Superior temporal gyrus (tissue), 1 donor: ENCODE data around the gene CDKN2AIPNL.

Experiments
- DNase-seq: peaks from one replicate; pipeline ENCODE4 v3.0.0-alpha.2; 2016; ENCODE audit errors: extremely low spot score

Gene CDKN2AIPNL

DNA sequence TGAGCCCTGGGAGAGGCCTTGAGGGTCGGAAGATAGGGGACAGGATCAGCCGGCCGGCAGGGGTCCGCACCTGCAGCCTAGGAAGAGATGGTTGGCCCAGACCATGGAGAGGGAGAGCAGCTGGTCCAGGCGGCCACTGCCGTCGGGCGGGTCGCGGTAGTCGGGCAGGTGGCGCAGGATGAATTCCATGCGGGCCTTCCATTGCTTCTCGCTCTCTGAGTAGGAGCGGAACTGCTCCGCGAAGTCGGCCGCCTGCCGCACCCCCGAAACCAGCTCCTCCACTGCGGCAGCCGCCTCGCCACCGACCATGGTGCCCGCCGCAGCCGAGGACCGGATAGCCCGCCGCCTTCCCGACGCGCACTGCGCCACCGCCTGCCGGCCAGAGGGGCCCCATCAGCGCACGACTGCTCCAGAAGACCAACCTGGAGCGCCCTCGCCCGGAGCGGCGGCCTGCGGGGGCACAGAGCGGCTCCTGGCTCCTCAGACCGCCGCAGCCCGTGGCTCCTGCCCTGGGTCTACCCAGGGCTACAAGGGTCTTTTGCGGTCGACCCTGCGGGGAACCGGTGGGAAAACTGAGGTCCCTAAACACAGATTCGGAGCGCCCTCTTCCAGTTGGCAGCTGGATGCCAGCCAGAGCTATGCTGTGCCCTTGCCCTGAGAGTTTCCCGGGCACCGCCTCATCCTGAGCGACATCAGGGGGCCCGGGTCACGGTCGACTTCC, at the start of gene CDKN2AIPNL:
CDKN2AIPNL (minus strand) TSS at position 336 of the 721 bp plus-strand sequence; CDS start at position 309, 27 bp downstream.
- peak; percentile 92 for DNase-seq

DNA sequence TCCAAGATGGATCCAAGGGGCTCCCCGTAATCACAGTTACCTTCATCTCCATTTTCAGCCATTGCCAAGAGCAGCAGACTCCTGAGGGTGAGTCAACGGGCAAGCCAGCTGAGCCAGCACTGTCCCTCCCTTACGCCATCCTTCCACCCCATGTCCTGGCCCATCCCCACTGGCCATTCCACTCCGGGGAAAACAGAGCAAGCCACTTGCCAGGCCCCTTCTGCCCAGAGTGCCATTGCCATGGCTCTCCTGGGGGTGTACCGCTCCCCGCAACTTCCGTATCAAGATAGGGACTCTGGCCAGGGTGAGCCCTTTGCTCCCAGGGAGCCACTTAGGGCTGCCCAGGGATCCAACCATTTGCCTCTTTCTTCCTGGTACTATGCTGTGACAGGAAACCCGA, 48.9 kb upstream of the CDKN2AIPNL start:
- DNase-seq: no peak

DNA sequence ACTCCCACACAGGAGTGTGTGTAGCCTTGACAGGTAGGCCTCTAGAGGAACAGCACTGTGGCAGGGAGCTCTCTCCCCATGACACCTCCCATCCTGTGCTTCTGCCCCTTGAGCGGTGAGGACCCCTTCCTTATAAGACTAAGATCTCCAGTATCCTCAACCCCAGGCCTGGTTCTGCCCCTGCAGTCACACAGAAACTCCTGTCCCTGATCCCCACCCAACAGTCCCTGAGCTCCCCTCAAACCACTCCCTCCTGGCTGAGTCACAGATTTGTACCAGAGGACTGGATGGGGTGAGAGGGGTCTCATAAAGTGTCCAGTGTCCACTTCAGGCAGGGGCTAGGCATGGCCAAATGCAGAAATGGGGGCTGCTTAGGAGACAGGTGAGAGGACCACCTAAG, 47.8 kb upstream of the CDKN2AIPNL start:
- no peak for DNase-seq

DNA sequence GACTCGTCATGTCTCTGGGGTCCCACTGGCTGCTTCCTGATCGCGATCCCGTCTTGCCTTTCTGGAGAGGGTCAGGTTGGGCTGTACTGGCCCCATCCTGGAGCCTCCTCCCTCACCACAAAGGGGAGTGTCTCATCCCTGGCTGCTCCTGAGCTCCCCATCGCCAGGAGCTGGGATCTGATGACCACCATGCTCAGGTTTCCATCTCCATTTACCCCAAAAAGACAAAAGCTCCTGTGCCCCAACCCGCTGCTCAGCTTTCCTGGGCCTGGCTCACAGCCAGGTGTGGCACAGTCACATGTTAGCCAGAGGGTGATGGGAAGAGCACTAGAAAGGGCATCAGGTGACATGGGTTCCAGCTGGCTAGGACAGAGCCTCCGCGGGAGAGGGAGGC, 47.3 kb upstream of the CDKN2AIPNL start:
- DNase-seq: no peak

DNA sequence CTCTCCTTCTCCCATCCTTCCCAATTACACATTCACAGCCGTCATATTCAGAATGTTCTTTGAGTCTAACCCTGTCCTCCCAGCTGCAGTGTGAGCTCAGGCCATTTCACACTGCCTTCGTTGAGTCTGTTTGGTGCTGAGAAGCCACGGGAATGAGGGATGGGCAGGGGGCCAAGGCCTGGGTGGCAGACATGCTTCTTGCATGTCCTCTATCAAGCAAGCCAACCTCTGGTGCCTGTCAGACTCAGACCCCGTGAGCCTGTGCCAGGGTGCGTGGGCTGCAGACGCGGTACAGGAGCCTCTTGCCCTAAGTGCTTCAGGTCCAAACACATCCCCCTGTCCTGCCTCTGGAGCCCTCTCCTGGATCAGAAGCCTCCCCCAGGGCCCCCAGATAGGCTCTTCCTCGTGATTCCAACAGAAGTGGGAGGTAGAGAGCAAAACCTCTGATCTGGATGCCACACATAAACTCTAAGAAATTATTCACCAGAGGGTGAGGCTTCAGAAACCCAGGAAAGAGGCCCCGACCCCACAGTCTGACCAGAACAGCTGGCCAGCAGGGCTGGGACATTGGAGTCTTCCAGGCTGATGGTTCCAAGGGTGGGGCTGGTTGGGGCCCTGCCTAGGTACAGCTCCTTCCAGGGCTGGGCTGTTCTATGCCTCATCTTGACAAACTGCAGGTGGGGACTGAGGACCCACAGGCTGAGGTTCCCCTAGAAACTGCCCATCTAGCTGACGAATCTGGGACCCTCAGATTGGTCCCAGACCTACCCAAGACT, 46.7 kb upstream of the CDKN2AIPNL start:
- DNase-seq: no peak

DNA sequence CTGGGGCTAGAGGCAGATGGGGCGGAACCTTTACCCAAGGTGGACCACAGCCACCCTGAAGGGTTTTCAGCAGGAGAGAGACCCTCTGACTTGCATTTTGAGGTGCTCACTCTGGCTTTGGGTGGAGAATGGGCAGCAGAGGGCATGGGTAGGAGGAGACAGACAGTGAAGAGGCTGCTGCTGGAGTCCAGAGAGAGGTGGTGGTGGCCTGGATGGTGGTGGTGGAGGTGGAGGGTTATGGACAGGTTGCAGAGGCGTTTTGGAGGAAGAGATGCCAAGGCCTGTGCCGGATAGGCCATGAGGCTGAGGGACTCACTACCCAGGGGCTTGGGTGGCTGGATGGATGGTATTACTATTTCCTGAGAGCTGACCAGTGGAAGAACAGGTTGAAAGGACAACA, 46.1 kb upstream of the CDKN2AIPNL start:
- no peak for DNase-seq

DNA sequence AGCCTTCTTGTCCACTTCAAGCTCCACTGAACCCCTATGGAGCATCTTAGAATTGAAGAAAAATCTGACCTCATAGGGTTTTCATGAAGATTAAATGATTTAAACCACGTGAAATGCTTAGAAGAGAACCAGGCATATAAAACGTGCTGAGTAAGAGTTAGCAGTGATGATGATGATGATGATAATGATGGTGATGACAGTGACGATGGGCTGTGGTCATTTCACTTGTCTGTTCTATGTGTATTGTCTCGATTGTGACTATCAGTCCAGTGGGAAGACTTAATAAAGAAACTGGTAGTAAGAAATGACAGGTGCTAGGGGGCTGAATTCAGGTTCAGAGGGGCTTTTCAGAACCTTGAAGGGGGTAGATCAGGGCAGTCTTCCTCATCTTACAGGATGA, 45.1 kb upstream of the CDKN2AIPNL start:
- DNase-seq: no peak

DNA sequence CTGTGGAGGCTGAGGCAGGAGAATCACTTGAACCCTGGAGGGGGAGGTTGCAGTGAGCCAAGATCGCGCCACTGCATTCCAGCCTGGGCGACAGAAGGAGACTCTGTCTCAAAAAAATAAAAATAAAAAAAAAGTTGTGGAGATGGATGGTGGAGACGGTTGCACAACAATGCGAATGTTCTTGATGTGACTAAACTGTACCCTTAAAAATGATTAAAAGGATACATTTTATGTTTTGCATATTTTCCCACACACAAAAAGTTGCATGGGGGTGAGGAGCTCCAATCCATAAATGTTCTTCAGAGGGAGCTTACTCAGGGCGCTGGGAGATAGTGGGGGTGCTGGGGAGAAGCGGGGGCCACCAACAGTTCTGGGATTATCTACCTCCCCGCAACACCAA, 43.8 kb upstream of the CDKN2AIPNL start:
- DNase-seq: no peak

DNA sequence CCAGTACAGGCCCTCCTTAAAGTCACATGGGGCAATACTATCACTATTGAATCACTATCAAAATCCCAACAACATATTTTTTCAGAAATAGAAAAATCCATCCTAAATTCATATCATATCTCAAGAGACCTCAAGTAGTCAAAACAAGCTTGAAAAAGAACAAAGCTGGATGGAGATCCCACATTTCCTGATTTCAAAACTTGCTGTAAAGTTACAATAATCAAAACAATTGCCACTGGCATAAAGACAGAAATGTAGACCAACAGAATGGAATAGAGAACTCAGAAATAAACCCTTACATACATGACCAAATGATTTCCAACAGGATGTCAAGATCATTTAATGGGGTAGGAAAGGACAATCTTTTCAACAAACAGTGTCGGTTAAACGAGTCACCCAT, 41.3 kb upstream of the CDKN2AIPNL start:
- no peak for DNase-seq

DNA sequence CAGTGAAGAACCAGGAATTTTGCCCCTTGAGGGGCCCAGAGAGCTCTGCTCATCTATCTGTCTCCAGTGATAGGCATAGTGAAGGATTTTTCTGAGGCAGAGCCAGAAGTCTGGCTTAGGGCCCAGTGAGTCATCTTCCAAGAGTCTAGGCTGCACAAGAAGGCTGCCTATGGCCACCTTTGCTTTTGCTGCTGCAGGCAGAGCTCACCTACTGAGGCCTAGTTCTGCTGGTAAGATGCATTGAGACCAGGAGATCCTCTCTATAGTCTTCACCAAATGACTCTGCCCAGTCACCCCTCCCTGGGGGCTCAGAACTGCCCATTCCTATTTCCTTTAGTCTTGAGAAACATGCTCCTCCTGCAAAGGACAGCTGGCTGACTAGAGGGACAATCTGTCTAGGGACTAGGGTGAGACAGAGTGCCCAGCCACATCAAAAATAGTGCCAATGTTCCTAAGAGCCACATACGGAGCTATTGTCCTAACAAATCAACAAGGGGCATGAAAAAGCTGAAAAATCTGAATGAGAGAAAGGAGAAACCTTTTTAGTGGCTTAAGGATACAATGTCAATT, 40.3 kb upstream of the CDKN2AIPNL start:
- DNase-seq: peak; percentile 59

DNA sequence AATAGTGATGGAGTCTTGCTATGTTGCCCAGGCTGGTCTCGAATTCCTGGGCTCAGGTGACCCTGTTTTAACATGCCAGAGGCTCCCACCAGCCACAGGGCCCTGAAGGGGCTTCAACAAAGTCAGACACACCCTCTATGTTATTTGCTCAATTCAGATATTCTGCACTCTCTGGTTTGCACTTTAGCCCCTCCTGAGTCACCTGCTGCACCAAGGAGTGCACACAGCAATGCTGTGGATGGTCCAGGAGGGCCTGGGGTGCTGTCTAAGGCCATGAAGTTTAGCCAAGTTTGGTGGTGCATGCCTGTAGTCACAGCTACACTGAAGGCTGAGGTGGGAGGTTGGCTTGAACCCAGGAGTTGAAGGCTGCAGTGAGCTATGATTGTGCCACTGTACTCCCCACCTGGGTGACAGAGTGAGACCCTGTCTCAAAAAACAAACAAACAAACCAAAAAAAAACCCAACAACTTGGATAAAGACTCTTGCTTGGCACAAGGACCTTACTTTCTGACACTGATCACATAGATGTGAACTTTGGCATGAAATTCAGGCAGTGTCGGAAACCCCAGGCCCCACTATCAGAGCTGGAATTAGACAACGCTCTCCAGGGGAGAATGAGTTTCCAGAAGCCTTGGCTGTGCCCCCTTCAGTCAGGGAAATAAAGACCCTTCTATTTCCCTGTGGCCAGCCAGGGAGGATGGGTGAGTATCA, 39.7 kb upstream of the CDKN2AIPNL start:
- no peak for DNase-seq

GRCh38 chr5:134450374-134450773, 38.7 kb upstream of the CDKN2AIPNL start:
- no peak for DNase-seq

GRCh38 chr5:134449167-134449566, 37.5 kb upstream of the CDKN2AIPNL start:
- DNase-seq: no peak

DNA sequence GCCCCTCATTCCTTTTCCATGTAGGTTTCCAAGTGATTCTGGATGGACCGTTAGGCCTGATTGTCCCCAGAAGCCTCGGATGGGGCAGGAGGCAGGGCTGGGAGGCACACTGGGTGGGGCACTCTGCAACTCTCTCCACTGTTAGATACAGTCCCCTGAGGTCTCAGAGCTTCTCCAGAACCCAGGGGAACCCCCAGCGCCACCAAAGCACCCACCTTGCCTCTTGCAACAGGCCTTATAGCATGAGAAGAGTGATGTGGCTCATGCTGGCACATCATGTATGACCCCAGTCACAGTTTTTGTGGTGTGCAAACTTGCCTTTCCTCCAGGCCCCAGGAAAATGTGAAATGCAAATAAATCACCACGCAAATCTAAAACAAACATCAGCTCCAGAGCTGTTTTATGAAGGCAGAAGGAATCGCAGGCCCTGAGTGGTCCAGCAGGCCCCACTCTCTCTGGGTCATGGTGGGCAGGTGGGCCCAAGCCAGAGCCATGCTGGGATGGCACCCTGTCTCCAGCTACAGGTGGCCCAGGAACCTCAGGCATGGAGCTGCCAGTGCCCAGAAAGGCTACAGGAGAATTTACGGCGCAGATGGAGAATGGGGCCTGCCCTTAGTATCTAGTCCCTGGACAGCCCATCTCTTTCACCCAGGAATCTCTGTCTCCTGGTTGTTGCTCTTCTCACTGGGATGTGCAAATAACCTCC, 36.3 kb upstream of the CDKN2AIPNL start:
- DNase-seq: no peak

DNA sequence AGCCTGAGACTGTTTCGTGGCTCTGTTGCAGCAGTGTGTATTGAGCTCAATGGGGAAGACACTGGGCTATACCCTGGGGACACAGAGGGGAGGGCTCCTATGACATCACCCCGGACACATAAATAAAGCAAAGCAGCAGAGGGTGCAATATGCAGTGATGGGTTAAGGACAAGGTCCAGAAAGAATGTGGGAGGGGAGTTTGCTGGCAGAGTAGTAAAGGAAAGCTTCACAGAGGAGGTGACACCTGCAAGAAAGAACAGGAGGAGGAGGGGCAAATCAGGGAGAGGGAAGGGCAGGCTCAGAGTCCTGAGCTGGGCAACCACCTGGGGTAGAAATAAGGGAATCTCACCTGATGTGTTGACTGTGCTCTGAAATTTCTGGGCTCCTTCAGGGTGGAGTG, 35.3 kb upstream of the CDKN2AIPNL start:
- DNase-seq: no peak

- DNase-seq: no peak
These were observed 34.5 kb upstream of the CDKN2AIPNL start for GRCh38 chr5:134445856-134446818.

- no peak for DNase-seq
These were observed 33.3 kb upstream of the CDKN2AIPNL start for GRCh38 chr5:134444941-134445471.

DNA sequence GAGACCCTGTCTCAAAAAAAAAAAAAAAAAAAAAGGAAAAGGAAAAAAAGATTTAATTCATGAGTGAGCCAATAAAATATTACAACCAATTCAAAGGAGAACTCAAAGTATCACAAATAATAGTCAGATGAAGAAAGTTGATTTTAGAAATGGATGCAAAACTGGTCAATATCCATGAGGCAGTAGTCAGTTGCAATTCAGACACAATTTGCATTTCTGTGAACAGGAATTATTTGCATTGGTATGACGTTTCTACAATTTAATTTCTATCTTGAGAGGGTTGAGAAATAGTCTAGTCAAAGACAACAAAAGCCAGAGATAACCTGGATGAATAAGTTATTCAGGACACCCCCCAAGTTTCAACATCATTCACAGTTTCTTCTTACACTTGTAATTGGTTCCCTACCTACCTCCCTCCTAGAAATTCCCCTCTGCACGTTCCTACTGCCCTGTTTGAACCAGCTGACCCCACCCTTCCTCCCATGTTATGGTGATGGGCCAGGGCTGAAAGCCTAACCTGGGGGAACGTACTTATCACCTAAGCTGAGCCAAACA, 28.6 kb upstream of the CDKN2AIPNL start:
- DNase-seq: no peak

DNA sequence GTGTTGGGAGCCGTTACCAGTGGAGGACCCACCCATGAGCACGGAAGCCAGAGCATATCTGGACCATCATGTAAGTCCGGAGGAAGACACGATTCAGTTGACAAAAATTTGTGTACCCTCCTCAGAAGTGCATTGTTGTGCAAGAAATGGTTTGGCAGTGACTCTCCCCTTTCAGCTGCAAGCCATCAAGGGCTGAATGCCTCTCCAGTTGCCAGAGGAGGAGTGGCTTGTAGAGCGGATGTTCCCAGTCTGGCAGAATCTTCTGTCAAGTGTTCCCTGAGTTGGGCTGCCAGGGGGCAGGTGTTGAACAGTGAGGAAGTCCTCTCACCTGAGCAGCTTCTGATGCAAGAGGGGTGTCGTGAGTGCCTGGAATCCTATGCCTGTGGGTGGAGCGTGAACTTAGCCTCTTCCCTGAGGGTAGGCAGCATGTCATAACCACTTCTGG, 27.6 kb upstream of the CDKN2AIPNL start:
- peak; percentile 60 for DNase-seq

DNA sequence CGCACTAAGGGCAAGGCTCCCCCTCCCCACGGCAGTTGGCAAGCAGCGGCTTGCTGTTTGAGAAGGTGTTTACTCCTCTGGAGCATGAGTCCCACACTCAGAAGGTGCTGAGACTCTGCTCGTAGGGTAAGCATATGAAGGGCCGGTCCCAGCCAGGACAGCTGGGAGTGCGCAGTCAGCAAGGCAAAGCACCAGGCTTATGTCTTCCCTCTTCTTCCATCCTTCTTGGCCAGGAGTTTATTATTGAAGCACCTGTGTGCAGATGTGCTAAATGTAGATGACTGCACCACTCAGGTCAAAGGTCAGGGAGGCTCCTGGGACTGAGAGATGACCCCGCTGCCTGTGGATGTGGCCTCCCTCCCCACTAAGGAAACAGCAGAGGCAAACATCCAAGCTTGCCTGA, 27.0 kb upstream of the CDKN2AIPNL start:
- DNase-seq: no peak
